ENCODE data around the gene CMTM1.

- TF ChIP-seq, protein P1, sequence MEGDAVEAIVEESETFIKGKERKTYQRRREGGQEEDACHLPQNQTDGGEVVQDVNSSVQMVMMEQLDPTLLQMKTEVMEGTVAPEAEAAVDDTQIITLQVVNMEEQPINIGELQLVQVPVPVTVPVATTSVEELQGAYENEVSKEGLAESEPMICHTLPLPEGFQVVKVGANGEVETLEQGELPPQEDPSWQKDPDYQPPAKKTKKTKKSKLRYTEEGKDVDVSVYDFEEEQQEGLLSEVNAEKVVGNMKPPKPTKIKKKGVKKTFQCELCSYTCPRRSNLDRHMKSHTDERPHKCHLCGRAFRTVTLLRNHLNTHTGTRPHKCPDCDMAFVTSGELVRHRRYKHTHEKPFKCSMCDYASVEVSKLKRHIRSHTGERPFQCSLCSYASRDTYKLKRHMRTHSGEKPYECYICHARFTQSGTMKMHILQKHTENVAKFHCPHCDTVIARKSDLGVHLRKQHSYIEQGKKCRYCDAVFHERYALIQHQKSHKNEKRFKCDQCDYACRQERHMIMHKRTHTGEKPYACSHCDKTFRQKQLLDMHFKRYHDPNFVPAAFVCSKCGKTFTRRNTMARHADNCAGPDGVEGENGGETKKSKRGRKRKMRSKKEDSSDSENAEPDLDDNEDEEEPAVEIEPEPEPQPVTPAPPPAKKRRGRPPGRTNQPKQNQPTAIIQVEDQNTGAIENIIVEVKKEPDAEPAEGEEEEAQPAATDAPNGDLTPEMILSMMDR (IDR thresholded peaks at IDR 0.05): no peak
- TF ChIP-seq POLR2A (IDR thresholded peaks at IDR 0.05) (no peak), EP300 (IDR thresholded peaks at IDR 0.05) (no peak)
Measured at GRCh38 chr16:66621973-66622372, 55.7 kb downstream of the CMTM1 start.
